Measurements from ENCODE around the gene MECP2.

Gene MECP2

DNA sequence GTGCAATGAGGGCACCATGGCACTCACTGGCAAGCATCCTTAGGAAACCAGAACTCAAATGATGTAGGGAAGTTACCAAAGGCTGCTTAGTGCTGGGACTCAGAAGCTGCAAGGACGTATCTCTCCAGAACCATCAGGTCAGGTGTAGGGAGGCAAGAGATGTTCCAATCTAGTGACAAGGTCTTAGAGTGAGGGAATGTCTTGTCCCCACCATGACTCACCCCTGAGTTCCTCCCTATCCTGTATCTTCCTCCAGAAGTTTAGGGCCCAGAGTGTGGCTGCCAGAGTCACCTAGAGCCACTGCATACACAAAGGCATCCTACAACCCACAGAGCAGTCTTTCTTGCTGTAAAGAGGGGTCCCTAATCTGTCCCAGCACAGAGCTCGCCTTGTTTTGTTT, 63.7 kb downstream of the MECP2 start:
- no peak for DNase-seq (ENCODE audit: low read depth in 2 of 2)

DNA sequence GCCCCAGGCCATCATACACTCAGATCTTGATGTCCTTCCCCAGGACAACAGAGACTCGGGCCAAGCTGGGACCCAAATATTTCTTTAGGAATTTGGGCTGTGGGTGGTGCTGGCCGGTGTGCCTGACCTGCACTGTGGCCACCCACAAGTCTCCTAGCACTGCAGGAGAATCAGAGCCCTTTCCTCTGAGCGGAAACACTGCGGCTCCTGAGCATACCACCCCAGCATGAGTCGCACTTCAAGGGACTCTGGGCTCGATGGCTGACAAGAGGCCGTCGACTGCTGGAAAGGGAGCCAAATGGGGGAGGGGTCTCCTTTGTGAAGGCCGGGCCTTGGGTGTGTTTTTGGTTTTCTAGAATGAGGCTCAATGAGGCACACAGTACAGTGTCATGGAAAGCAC, 64.9 kb downstream of the MECP2 start:
- no peak for DNase-seq (ENCODE audit: low read depth in 2 of 2)

DNA sequence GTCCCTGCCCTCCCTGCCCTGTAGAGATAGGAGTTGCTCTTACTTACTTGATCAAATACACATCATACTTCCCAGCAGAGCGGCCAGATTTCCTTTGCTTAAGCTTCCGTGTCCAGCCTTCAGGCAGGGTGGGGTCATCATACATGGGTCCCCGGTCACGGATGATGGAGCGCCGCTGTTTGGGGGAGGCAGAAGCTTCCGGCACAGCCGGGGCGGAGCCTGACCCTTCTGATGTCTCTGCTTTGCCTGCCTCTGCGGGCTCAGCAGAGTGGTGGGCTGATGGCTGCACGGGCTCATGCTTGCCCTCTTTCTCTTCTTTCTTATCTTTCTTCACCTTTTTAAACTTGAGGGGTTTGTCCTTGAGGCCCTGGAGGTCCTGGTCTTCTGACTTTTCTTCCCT, 65.4 kb downstream of the MECP2 start:
- no peak for DNase-seq (ENCODE audit: low read depth in 2 of 2)

DNA sequence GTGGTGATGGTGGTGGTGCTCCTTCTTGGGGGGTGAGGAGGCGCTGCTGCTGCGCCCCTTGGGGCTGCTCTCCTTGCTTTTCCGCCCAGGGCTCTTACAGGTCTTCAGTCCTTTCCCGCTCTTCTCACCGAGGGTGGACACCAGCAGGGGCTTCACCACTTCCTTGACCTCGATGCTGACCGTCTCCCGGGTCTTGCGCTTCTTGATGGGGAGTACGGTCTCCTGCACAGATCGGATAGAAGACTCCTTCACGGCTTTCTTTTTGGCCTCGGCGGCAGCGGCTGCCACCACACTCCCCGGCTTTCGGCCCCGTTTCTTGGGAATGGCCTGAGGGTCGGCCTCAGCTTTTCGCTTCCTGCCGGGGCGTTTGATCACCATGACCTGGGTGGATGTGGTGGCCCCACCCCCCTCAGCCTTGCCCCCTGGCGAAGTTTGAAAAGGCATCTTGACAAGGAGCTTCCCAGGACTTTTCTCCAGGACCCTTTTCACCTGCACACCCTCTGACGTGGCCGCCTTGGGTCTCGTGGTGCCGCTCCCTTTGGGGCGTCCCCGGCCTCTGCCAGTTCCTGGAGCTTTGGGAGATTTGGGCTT, 66.7 kb downstream of the MECP2 start:
- DNase-seq (ENCODE audit: low read depth in 2 of 2) = no peak

DNA sequence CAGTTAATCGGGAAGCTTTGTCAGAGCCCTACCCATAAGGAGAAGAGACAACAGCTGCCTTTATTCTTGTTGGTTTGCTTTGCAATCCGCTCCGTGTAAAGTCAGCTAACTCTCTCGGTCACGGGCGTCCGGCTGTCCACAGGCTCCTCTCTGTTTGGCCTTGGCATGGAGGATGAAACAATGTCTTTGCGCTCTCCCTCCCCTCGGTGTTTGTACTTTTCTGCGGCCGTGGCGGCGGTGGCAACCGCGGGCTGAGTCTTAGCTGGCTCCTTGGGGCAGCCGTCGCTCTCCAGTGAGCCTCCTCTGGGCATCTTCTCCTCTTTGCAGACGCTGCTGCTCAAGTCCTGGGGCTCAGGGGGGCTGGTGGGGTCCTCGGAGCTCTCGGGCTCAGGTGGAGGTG, 67.3 kb downstream of the MECP2 start:
- no peak for DNase-seq (ENCODE audit: low read depth in 2 of 2)

DNA sequence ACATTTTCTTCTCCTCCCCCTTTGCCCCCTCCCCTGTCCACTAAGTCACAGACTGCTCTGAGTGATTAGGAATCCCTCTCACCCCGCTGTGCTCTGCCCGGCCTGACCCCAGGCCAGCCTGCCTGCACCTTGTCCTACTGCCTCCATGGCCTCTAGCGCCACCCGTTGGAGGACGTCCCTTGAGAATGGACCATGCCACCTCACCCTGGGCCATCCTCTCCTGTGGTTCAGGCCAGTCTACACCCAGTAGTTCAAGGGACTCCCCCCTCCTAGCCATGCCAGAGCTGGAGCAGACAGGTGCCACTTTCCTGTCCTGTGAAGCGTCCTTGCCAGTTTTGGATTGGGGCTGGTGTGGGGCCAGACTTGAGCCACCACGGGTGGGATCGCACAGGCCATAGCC, 68.1 kb downstream of the MECP2 start:
- no peak for DNase-seq (ENCODE audit: low read depth in 2 of 2)

DNA sequence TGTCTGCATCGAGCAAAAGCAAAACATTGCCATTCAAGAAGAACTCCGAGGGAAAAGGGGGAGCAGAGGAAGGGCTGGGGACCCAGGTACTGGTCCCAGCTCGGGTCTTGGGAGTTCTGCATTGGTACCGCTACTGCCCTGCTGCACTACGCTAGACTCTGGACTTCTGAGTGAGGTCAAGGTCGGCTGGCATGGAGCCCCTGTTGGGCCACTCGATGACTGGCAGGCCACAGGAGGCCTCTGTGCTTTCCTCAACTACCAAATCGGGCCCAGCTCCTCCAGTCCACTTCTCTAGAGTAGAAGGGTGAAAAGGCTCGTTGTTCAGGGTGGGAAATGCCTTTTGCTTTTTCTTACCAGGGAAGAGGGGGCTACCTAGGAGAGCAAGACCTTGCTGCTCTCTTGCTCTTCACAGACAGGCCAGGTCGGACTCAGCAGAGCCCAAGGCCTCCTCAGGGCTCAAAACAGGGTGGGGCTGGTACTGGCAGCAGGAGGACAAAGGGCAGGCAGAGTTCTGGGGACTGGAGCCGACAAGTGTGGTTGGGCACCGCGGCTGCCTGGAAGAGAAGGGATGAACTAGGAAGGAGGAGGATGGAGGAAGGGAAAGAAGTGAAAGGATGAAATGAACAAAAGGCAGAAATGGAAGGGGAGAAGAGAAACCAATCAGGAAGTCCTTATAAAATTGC, 68.9 kb downstream of the MECP2 start:
- DNase-seq (ENCODE audit: low read depth in 2 of 2) = no peak

GRCh38 chrX:154027986-154028385, 69.5 kb downstream of the MECP2 start:
- no peak for DNase-seq (ENCODE audit: low read depth in 2 of 2)

DNA sequence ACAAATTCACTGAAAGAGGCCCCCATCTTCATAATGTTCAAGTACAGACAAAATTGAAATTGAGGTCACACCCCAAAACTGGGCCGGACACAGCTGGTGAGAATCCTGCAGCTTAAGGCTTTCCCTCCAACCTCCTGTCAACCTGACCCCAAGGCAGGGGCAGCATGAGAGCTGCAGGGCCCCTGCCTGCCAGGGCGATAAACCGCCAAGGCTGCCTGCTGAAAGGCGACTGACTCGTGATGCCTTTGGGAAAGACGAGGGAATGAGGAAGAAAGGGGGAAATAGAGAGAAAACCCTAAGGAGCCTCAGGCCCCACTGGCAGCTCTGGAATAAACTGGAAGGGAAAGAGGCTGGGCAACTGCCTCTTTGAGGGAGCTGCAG, 70.5 kb downstream of the MECP2 start:
- DNase-seq (ENCODE audit: low read depth in 2 of 2) = no peak

- no peak for DNase-seq (ENCODE audit: low read depth in 2 of 2)
Observed at GRCh38 chrX:154026136-154027021, 71.1 kb downstream of the MECP2 start.

DNA sequence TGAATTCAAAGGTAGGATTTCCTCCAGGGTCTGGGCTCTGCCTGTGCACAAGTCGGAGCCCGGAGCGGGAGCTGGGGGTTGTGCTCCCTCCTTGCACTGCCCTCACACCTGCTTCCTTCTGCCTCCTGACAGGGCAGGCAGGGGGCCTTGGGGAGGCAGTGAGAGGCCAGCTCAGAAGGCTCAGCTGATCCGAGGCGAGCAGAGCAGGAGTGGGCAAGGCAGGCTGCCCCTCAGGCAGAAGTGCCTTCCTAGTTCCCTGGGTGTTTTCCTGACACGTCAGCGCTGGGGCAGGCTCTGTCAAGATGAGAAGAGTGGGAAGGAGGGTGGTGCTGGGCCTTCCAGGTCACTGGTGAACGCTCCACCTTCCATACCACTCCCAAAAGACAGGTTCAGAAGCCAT, 72.3 kb downstream of the MECP2 start:
- DNase-seq (ENCODE audit: low read depth in 2 of 2) = no peak

- DNase-seq (ENCODE audit: low read depth in 2 of 2) = no peak
Observed at GRCh38 chrX:154024271-154024670, 73.2 kb downstream of the MECP2 start.

DNA sequence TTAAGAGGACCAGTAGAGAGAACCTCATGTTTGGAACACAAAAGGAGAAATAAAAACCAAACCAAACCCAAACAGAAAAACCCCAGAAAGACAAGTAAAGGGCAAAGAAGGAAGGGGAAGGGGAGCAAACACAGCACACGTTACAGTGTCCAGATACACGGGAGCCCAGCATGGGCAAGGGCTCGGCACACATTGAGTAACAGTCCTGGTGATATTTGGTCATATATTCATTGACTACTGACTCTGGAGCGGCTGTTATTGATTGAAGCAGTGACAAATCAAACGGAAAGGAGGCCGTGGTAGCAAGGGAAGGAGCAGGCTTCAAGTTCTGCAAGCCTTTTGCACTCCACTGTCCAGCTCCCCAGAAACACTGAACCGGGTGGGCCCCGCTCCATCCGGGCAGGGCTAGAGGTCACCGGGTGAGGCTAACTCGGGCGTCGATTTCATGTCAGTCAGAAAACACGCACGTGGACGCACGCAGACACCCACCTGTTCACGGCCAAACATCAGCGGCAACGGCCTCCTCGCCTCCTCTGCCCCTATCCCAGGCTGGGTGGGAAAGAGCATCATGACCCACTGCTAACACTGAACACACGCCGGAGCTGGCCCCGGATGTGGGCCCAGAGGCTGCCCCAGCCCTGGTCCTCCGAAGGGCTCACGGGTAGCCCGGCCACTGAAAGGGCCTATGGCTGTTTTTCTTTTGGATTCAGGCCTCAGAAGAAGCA, 74.1 kb downstream of the MECP2 start:
- no peak for DNase-seq (ENCODE audit: low read depth in 2 of 2)

- DNase-seq (ENCODE audit: low read depth in 2 of 2) = no peak
Observed at GRCh38 chrX:154022108-154022507, 75.4 kb downstream of the MECP2 start.

DNA sequence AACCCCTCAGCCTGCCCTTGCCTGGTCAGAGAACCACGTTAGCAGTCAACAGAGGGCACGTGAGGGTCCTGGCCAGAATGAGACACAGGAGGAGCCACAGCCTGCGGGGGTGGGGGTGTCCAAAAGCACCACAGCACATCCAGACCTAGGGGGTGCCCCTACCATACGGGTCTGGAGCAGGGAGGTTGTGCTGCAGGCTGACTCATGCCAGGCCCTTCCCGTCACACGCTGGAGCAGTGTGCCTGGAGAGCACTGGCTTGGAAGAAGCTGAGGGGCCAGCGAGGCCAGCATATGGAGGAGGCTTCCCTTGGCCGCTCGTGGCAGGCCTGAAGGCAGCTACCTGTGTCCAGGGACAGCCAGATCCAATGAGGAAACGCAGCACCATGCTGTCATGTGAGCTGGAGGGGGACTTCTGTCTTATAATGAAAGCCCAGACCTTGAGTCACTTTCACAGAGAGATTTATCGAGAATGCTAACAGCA, 76.3 kb downstream of the MECP2 start:
- DNase-seq (ENCODE audit: low read depth in 2 of 2) = no peak

DNA sequence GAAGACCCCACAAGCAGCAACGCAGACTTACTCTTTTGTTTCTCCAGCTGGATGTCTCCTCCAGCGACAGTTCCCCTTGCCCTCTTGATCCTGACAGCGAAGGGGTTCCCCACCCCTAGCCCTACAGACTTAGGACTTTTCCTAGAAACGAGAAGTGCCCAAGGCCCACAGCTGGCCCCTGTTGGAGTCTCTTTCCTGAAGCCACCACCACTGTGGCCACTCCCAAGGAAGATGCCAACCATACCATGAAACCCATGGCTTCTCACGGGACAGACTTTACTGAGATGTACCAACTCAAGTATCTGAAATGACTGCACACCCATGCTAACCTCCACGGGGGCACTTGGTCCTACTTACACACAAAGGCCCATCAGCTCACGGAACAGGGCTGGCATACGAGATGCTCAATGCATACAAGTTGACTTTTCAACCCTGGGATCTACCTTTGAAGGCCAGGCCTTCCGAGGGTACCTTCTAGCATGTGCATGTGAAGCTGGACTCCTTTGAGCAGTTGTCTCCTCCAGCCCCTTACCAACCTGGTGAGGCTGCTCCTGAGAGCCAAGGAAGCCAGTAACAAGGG, 76.9 kb downstream of the MECP2 start:
- no peak for DNase-seq (ENCODE audit: low read depth in 2 of 2)

- peak in 1 of 2 donors; percentile 18 for DNase-seq (ENCODE audit: low read depth in 2 of 2)
Observed at GRCh38 chrX:154019633-154020528, 77.6 kb downstream of the MECP2 start, which contains the start of gene IRAK1. TSS of gene IRAK1 (minus strand) at chrX:154019902. CDS start at chrX:154019812, 90 bp downstream.

GRCh38 chrX:154019061-154019621, 78.4 kb downstream of the MECP2 start:
- no peak for DNase-seq (ENCODE audit: low read depth in 2 of 2)

DNA sequence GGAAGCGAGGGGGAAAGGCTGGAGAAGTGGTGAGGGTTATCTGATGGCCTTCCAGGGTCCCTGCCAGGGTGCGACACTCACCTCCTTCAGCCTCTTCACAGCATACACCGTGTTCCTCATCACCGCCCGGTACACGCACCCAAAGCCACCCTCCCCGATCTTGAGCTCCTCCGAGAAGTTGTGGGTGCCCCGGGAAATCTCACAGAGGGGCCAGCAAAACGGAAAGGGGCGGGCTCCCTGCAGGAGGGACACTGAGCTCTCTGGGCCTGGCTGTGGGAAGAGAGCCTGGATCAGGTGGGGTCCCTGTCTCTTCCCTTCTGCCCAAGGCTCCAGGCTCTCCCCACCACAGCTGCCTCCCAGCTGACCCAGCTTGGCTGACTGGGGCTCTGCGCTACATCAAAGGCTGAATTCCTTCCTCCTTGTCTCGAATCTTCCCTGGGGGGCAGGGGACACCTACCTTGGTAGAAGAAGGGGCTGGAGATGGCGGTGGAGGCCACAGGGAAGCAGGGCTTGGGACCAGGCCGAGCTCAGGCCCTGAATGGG, 78.9 kb downstream of the MECP2 start:
- no peak for DNase-seq (ENCODE audit: low read depth in 2 of 2)

Measured in stimulated activated CD8-positive, alpha-beta memory T cell treated with anti-CD3 and anti-CD28 coated beads, Interleukin-2, amount 100 ng/mL, for 1 hour (primary cell).